ENCODE measurements around the gene PTPRN2.
"Not testable (repeated sequence)": the region's sequence is repeated elsewhere in the genome, so short reads cannot be mapped to it uniquely, and the experiment has no call there.

Gene PTPRN2

GRCh38 chr7:157569967-157570366 lies 1017.7 kb downstream of the PTPRN2 start:
- no peak for DNase-seq

- DNase-seq = peak; percentile 57 to 66
Observed at GRCh38 chr7:157568770-157569584, 1018.6 kb downstream of the PTPRN2 start.

DNA sequence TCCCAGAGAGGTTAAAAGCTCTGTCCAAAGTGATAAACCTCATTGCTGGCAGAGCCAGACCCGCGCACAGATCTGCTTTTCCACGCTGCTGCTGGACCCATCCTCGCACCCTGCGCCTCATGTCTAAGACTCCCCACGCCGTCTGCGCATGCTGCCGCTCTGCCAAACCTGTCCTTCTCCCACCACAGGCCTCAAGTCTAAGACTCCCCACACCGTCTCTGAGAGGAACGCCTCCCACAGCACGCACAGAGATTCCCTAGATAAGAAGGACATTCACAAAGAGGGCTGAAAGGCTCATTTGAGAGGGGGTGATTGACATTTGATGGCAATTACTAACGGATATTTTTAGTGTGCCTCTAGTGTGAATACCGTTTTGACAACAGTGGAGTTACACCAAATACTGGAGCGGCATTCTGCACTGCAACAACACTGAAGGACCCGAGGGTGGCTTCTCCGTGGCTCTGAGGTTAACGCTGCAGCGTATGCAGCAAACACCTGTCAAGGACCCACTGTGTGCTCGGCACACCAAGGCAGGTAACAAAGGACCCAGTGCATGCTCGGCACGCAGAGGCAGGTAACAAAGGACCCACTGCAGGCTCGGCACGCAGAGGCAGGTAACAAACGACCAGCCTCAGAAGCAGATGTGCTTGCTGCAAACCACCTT lies 1019.4 kb downstream of the PTPRN2 start:
- no peak for DNase-seq

GRCh38 chr7:157567666-157568065 lies 1020.0 kb downstream of the PTPRN2 start:
- no peak for DNase-seq

- DNase-seq = no peak
Observed at GRCh38 chr7:157566631-157567006, 1021.0 kb downstream of the PTPRN2 start.

GRCh38 chr7:157565981-157566630 lies 1021.5 kb downstream of the PTPRN2 start:
- no peak for DNase-seq

DNA sequence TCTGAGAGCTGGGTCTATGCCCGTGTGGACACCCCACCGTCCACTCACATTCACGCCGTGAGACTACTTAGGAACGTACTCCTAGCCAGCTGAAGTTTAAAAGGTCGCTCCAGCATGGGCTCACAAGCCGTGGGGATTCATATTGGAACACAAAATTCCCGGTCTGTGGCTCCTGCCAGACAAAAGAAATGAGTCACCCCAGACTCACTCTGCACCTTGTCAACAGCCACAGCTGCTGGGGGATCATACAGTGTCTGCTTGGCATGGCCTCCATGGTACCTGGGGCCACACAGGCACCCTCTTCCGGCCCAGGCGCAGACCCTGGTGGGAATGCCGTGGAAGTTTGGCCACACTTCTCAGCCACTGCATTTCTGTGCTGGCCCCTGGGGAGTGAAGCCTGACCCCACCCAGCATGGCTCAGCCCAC lies 1022.4 kb downstream of the PTPRN2 start:
- DNase-seq = no peak

DNA sequence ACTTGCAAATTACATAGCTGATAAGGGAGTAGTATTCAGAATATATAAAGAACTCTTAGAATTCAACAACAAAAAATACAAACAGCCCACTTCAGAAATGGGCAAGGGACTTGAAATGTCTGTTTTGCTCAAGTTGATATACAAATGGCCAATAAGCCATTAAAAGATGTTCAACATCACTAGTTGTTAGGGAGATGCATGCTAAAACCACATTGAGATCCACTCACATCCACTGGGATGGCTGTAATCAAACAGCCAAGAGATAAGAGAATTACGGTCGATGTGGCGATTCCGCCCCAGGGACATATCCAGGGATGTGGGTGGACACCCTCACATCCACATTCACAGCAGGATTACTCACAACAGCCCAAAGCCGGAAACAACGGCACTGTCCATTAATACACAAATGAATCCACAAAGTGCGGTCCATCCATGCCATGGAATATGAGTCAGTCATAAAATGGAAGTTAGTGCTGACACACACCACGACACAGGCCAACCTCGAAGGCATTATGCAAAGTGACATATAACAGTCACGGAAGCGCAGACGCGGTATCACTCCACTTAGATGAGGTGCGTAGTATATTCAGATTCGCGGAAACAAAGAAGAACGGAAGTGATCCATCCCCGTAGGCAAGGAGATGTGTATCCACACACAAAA lies 1023.0 kb downstream of the PTPRN2 start:
- DNase-seq = no peak

DNA sequence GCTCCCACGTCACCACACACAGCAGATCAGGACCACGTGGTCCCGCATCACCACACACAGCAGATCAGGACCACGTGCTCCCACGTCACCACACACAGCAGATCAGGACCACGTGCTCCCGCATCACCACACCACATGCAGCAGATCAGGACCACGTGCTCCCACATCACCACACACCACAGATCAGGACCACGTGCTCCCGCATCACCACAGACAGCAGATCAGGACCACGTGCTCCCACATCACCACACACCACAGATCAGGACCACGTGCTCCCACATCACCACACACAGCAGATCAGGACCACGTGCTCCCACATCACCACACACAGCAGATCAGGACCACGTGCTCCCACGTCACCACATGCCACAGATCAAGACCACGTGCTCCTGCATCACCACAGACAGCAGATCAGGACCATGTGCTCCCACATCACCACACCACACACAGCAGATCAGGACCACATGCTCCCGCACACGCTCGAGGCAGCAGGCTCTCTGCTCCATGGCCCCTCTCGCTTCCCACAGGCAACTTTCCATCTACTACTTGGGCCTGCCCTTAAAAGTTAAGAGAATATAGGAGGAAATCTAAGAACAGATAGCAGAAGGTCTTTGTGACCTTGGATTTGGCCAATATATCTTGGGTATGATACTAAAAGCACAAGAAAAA lies 1024.0 kb downstream of the PTPRN2 start:
- not testable (repeated sequence) for DNase-seq

DNA sequence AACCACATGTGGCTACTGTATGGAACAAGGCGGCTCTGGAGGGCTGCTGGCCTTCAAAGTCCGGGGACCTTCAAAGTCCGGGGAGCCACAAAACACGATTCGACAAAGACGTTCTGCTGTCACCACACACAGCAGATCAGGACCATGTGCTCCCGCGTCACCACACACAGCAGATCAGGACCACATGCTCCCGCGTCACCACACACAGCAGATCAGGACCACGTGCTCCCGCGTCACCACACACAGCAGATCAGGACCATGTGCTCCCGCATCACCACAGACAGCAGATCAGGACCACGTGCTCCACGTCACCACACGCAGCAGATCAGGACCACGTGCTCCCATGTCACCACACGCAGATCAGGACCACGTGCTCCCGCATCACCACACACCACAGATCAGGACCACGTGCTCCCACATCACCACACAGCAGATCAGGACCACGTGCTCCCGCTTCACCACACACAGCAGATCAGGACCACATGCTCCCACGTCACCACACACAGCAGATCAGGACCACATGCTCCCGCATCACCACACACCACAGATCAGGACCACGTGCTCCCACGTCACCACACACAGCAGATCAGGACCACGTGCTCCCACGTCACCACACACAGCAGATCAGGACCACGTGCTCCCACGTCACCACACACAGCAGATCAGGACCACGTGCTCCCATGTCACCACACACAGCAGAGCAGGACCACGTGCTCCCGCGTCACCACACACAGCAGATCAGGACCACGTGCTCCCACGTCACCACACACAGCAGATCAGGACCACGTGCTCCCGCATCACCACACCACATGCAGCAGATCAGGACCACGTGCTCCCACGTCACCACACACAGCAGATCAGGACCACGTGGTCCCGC lies 1024.9 kb downstream of the PTPRN2 start:
- not testable (repeated sequence) for DNase-seq

DNA sequence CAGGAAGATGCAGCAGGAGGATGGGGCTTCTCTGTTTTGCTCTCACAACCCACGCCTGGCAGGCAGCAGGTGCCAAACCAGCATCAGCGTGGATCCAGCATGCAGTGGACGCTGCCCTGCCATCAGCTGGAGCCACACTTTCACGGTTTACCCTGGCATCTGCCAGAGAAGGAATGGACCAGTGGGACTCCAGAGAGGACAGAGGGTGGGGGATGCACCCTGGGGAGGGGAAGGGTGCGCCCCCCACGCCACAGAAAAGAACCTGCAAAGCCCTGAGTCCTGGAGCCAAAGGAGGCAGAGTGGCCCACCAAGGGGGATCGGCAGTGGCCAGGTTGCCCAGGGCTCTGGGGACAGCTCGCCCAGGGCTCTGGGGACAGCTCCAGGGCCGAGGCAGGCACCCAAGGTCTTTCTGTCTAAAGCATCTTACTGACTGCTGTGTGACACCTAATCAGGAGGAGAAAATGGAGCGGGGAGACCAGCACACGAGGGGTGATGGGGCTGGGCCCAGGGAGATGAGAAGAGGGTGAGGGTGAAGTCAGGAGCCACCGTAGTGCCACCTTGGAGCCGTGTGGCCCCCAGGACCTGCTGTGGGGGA lies 1025.7 kb downstream of the PTPRN2 start:
- DNase-seq = no peak

- no peak for DNase-seq
Observed at GRCh38 chr7:157561523-157561785, 1026.2 kb downstream of the PTPRN2 start.

GRCh38 chr7:157560710-157561522 lies 1026.7 kb downstream of the PTPRN2 start:
- DNase-seq = no peak

GRCh38 chr7:157560258-157560654 lies 1027.4 kb downstream of the PTPRN2 start:
- no peak for DNase-seq

- DNase-seq = no peak
Observed at GRCh38 chr7:157559596-157560257, 1027.9 kb downstream of the PTPRN2 start.

DNA sequence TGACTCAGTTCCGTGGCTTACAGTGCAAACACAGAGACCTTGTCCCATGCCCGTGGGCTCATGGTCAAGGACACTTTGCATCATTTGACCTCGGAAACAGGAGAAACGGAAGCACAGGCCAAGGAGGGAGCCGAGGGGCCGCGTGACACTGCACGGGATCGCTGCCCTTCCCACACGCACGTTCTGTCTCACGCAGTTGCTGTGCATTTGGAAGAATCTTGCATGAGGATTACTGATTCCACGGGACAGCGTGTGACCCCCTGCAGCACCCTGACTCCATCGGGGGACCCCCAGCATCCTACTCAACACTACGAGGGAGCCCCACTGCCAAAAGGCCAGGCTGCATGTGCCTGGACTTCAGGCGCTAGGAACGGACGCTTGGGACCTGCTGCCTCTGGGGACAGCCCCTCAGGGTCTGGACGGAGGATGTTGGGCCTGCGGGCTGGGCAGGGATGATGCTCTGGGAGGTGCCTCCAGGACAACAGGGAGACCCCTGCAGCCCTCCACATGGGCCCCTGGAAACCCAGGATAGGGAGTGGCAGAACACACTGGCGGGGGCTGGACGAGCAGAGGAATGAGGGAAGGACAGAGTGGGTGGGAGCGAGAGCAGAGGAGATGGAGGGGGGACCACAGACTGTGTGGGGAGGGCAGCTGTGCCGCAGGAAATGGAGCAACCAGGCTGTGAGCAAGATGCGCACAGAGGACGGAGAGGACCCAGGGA lies 1028.6 kb downstream of the PTPRN2 start:
- no peak for DNase-seq

- DNase-seq = no peak
Observed at GRCh38 chr7:157558516-157558874, 1029.1 kb downstream of the PTPRN2 start.

DNA sequence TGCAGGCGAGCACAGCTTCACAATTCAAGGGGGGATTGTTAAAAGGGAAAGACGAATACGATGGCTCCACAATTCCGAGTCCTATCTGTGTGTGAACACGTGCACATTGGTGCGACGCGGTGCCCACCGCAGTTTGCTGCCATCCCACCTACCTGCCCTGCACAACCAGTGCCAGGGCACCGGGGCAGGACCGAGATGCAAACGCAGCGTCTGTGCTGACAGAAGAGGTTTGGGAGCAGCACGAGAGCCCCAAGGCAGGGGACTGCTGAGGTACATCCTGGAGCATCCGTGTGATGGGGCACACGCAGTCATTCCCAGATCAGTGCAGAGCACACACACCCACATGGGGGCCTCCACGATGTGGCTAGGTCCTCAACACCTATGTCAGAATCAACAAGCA lies 1029.6 kb downstream of the PTPRN2 start:
- no peak for DNase-seq

DNA sequence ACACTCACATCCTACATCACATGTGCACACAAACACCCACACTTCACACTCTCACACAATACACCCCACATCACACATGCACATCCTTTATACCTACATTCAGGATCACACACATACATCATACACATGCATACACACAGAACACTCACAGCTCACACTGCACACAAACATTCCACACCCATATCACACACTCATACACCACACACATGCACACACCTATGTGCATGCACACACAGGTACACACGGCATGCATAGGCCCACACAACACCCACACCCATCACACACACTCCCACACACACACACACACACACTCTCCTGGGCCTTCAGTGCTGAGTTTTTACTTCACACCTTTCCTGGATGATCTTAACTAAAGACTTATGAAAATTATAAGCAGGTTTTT lies 1030.4 kb downstream of the PTPRN2 start:
- no peak for DNase-seq

DNA sequence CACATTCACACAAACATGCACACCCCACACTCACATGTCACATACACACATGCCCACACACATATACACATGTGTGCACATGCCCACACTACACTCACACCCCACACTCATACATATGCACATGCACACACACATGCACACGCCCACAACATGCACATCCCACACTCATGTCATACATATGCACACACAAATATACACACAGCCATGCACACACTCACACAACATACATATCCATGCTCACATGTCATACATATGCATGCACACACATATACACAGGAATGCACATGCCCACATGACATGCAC lies 1031.0 kb downstream of the PTPRN2 start:
- no peak for DNase-seq
